MCF 10A (cell line): ENCODE measurements around the gene MCM9. TPM values are rescaled to one million over a fixed set of nuclear protein-coding genes. Genes with fewer than 3 reads are reported as not detected.

Source experiments
- BruUV-seq: library from RNA; stranded (reverse); fragments of 400-500 nt; replicated peaks from 2 replicates; lab custom pipeline; 2021; lab: Mats Ljungman, UMichigan
- CTCF ChIA-PET: fragments of 300-600 bp; sonication (Branson Sonifier 250); formaldehyde crosslinking; extraction: SDS; loops from one replicate; lab custom pipeline; 2021; ENCODE audit warnings: antibody characterized with exemption, inconsistent platforms; lab: Yijun Ruan, JAX
- POLR2A ChIA-PET: fragments of 300-600, 350-650 bp; sonication (Branson Sonifier 250); formaldehyde crosslinking; extraction: SDS; loops from one replicate; lab custom pipeline; 2020; ENCODE audit warnings: antibody characterized with exemption, inconsistent platforms; lab: Yijun Ruan, JAX
- DNase-seq: peaks from one replicate; pipeline ENCODE4 v3.0.0-alpha.2; 2018; ENCODE audit not compliant: unreplicated experiment
- H3K27ac Mint-ChIP-seq: one replicate; pipeline ENCODE4 v1.8.0; 2022; ENCODE audit warnings: mild to moderate bottlenecking, low read depth, mixed read lengths; ENCODE audit not compliant: unreplicated experiment
- H3K27me3 Mint-ChIP-seq: one replicate; pipeline ENCODE4 v1.8.0; 2022; ENCODE audit warnings: mixed read lengths; ENCODE audit not compliant: insufficient read depth, unreplicated experiment
- H3K36me3 Mint-ChIP-seq: one replicate; pipeline ENCODE4 v1.8.0; 2022; ENCODE audit warnings: mild to moderate bottlenecking, moderate library complexity, mixed read lengths; ENCODE audit not compliant: insufficient read depth, unreplicated experiment
- H3K4me1 Mint-ChIP-seq: one replicate; pipeline ENCODE4 v1.8.0; 2022; ENCODE audit warnings: mixed read lengths; ENCODE audit not compliant: insufficient read depth, unreplicated experiment
- H3K4me3 Mint-ChIP-seq: one replicate; pipeline ENCODE4 v1.8.0; 2022; ENCODE audit warnings: mild to moderate bottlenecking, moderate library complexity, mixed read lengths; ENCODE audit not compliant: unreplicated experiment
- H3K9me3 Mint-ChIP-seq: one replicate; pipeline ENCODE4 v1.8.0; 2022; ENCODE audit warnings: mixed read lengths; ENCODE audit not compliant: unreplicated experiment
- intact Hi-C: fragments of 100-400 bp; cut with micrococcal nuclease; formaldehyde crosslinking; loops from 2 replicates; pipeline ENCODE4 v1.14.1; 2022
- total RNA-seq: library from RNA; stranded (reverse); gene quantifications from 2 replicates; pipeline ENCODE4 v1.2.3, GENCODE V29; 2022
- TF ChIP-seq, protein P1 (sequence below): fragments of 200-600 bp; IDR thresholded peaks from one replicate; pipeline ENCODE4 v1.8.0; 2022; ENCODE audit warnings: antibody characterized with exemption, mild to moderate bottlenecking; ENCODE audit not compliant: unreplicated experiment

The MCM9 gene
- total RNA-seq, 1 experiment from 2014 or later = 13.0 TPM

DNA sequence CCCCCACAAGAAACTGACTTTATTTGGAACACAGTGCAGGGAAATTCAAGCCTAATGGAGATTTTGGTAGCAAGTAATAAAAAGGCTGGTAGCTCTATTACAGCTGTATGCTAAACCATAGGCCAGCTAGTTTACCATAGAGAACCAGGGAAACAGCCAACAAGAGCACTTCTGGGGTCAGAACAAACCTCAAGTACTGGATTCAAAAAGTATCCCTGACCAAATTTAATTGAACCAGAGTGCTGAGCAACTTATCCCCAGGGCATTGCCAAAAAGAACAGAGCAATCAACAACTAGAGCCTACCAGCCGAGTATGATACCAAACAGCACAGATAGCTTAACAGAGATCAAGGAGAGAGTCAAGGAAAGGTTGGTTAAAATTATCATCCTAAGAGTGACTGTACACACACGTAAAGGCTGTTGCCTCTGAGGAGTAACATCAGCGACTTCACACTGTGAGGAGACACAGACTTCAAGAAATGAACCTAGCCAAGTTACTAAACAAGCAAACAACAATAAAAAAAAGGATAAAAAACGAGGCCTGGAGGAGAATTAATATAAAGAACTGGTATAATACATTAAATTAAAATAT is 52.5 kb downstream of the MCM9 start:
- Mint-ChIP-seq H3K9me3 (no peaks in the 10 kb centered on the region), H3K4me3 (no peak overlapping the region), H3K27me3 (no peaks in the 10 kb centered on the region), H3K27ac (peak overlapping the region; percentile 39), H3K36me3 (no peaks in the 10 kb centered on the region), H3K4me1 (peaks cover 24% of the 10 kb centered on the region)
- ChIA-PET CTCF (interaction anchor here (0.6 to 4.0 kb wide), 4 partner anchors 10 to 167 kb away, joined by 3 to 24 read pairs (median 4); partner anchors contain the start of gene ASF1A), POLR2A (interaction anchor here (1.0 to 3.4 kb wide), 2 partner anchors 11 to 52 kb away, joined by 3 to 31 read pairs; partner anchors contain the start of genes ASF1A and MCM9)
- no TSS peak for BruUV-seq
- intact Hi-C loops = no loop called here
- DNase-seq = no peak
- TF ChIP-seq, protein P1, sequence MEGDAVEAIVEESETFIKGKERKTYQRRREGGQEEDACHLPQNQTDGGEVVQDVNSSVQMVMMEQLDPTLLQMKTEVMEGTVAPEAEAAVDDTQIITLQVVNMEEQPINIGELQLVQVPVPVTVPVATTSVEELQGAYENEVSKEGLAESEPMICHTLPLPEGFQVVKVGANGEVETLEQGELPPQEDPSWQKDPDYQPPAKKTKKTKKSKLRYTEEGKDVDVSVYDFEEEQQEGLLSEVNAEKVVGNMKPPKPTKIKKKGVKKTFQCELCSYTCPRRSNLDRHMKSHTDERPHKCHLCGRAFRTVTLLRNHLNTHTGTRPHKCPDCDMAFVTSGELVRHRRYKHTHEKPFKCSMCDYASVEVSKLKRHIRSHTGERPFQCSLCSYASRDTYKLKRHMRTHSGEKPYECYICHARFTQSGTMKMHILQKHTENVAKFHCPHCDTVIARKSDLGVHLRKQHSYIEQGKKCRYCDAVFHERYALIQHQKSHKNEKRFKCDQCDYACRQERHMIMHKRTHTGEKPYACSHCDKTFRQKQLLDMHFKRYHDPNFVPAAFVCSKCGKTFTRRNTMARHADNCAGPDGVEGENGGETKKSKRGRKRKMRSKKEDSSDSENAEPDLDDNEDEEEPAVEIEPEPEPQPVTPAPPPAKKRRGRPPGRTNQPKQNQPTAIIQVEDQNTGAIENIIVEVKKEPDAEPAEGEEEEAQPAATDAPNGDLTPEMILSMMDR = no peak

DNA sequence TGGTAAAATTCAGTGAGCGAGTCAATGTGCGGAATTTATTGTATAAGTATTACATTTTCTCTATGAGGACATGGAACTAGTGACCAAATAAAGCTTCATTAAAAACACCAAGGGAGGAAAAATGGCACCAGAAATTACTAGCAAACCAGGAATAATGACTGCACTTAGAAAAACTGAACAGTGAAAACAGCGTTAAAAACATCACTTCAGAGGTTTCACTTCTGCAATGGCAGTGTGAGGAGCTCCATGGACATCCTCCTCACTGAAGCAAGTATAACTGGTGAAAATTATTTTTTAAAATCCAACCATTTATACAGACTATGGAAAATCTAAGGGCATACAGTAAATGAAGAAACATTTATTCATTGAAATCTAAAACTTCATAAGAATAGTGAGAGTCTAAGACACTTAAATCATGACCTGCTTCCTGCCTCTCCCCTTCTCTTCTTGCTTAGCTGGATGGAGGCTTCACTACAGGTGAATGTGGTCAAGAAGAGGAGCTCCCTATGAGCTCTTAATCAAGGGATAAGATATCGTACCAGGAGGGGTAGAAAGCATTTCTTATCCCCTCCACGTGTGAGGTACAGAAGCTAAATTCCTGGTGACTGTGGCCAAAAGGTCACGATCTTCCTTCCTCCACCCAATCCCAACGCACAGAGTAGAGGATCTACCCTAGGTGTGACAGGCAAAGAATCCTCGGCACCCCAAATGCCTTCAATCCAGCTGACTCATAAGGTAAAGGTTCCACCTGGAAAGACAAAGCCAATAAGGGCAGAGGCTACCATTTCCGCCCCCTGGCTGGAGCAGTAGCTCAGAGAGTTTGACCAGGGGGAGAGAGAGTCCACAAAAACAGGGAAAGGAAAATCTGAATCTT is 53.3 kb downstream of the MCM9 start:
- BruUV-seq = no TSS peak
- Mint-ChIP-seq H3K4me3 (no peak overlapping the region), H3K4me1 (peaks cover 24% of the 10 kb centered on the region), H3K27me3 (no peaks in the 10 kb centered on the region), H3K27ac (peak overlapping the region; percentile 39), H3K36me3 (no peaks in the 10 kb centered on the region), H3K9me3 (no peaks in the 10 kb centered on the region)
- TF ChIP-seq, protein P1 = no peak
- ChIA-PET CTCF (interaction anchor here (0.7 to 4.0 kb wide), 3 partner anchors 11 to 167 kb away, joined by 3 to 24 read pairs (median 4); partner anchors contain the start of gene ASF1A), POLR2A (interaction anchor here (1.0 to 3.4 kb wide), 2 partner anchors 12 to 53 kb away, joined by 3 to 31 read pairs; partner anchors contain the start of genes ASF1A and MCM9)
- intact Hi-C loops = no loop called here
- no peak for DNase-seq

DNA sequence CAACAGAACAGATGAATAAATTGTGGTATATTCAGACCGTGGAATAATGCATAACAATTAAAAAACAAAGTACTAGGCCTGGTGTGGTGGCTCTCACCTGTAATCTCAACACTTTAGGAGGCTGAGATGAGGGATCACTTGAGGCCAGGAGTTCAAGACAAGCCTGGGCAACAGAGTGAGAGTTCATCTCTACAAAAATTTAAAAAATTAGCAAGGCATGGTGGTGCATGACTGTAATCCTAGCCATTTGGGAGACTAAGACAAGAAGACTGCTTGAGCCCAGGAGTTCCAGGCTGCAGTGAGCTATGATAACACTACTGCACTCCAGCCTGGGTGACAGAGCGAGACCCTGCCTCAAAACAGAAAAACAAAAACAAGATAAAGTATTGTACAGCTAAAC is 57.2 kb downstream of the MCM9 start:
- BruUV-seq = no TSS peak

More for the DNA sequence above, 57.2 kb downstream of the MCM9 start:
- intact Hi-C loops = no loop called here
- POLR2A ChIA-PET = no interaction called here
- CTCF ChIA-PET = no interaction called here
- Mint-ChIP-seq H3K4me1 (peaks cover 12% of the 10 kb centered on the region), H3K27ac (no peak overlapping the region), H3K36me3 (no peaks in the 10 kb centered on the region), H3K4me3 (no peak overlapping the region), H3K27me3 (no peaks in the 10 kb centered on the region), H3K9me3 (no peaks in the 10 kb centered on the region)
- TF ChIP-seq, protein P1 = no peak
- no peak for DNase-seq
